GM23248 (cell line): ENCODE results near the gene FOXE3. TPM values are rescaled to one million over a fixed set of nuclear protein-coding genes. Genes with fewer than 3 reads are reported as not detected.

Source experiments
- DNase-seq: peaks from one replicate; pipeline ENCODE4 v3.0.0-alpha.2; 2015
- H2AFZ ChIP-seq: fragments of 200-600 bp; sonication (generic); 2 replicates; pipeline ENCODE4 v1.6.1; 2016; ENCODE audit warnings: antibody characterized with exemption
- H3F3A ChIP-seq: fragments of 200-600 bp; sonication (generic); 2 replicates; pipeline ENCODE4 v1.6.1; 2016; ENCODE audit warnings: mild to moderate bottlenecking, antibody characterized with exemption, mixed run types; ENCODE audit not compliant: insufficient read depth
- H3K27ac ChIP-seq: fragments of 200-600 bp; sonication (generic); 2 replicates; pipeline ENCODE4 v1.5.1; 2016; ENCODE audit warnings: mild to moderate bottlenecking
- H3K27me3 ChIP-seq: fragments of 200-600 bp; sonication (generic); replicated peaks from 2 replicates; pipeline ENCODE4 v1.6.1; 2016; ENCODE audit warnings: mild to moderate bottlenecking; ENCODE audit not compliant: insufficient read depth
- H3K36me3 ChIP-seq: fragments of 200-600 bp; sonication (generic); 2 replicates; pipeline ENCODE4 v1.6.1; 2016; ENCODE audit warnings: low read depth, mild to moderate bottlenecking
- H3K4me1 ChIP-seq: fragments of 200-600 bp; sonication (generic); 2 replicates; pipeline ENCODE4 v1.6.1; 2016; ENCODE audit warnings: mild to moderate bottlenecking; ENCODE audit not compliant: insufficient read depth
- H3K4me2 ChIP-seq: fragments of 200-600 bp; sonication (generic); one replicate; pipeline ENCODE4 v1.6.1; 2016; ENCODE audit warnings: mild to moderate bottlenecking; ENCODE audit not compliant: unreplicated experiment
- H3K4me3 ChIP-seq: fragments of 200-600 bp; sonication (generic); 2 replicates; pipeline ENCODE4 v1.5.1; 2016; ENCODE audit warnings: mild to moderate bottlenecking
- H3K79me2 ChIP-seq: fragments of 200-600 bp; sonication (generic); 2 replicates; pipeline ENCODE4 v1.6.1; 2016; ENCODE audit warnings: mild to moderate bottlenecking; ENCODE audit not compliant: insufficient read depth
- H3K9ac ChIP-seq: fragments of 200-600 bp; sonication (generic); 2 replicates; pipeline ENCODE4 v1.6.1; 2016; ENCODE audit warnings: mild to moderate bottlenecking
- H3K9me2 ChIP-seq: fragments of 200-600 bp; sonication (generic); 2 replicates; pipeline ENCODE4 v1.6.1; 2016; ENCODE audit warnings: mixed run types, mild to moderate bottlenecking, moderate library complexity; ENCODE audit not compliant: insufficient read depth
- H3K9me3 ChIP-seq: fragments of 200-600 bp; sonication (generic); one replicate; pipeline ENCODE4 v1.6.1; 2017; ENCODE audit warnings: low read depth
- H4K20me1 ChIP-seq: fragments of 200-600 bp; sonication (generic); 2 replicates; pipeline ENCODE4 v1.6.0; 2016; ENCODE audit not compliant: insufficient read depth
- EZH2 ChIP-seq: fragments of 200-600 bp; sonication (generic); IDR thresholded peaks from 2 replicates; pipeline ENCODE4 v1.6.1; 2018; ENCODE audit warnings: antibody characterized with exemption, mild to moderate bottlenecking; ENCODE audit not compliant: insufficient read depth, poor library complexity, severe bottlenecking
- EZH2phosphoT487 ChIP-seq: fragments of 200-600 bp; sonication (generic); IDR thresholded peaks from 2 replicates; pipeline ENCODE4 v1.6.1; 2018; ENCODE audit warnings: antibody characterized with exemption, moderate library complexity, mild to moderate bottlenecking, low read depth; ENCODE audit not compliant: insufficient read depth
- WGBS, 2 experiments: methylation state at CpG; one replicate each; pipeline ENCODE4 v1.1.6; 2015 to 2017; ENCODE audit warnings: low lambda C conversion rate in 2 of 2, low coverage in 1 of 2; ENCODE audit errors: missing lambda C conversion rate in 2 of 2; 5-methylcytosine and 5-hydroxymethylcytosine counted together
- in situ Hi-C: fragments of 300-500 bp; cut with MboI; formaldehyde crosslinking; loops from 2 replicates; pipeline ENCODE4 v1.15.0; 2020
- polyA plus RNA-seq: library from polyadenylated mRNA; unstranded; fragments of >200 nt; fragmentation: Nextera tagmentation; extraction: Ambion mirVana; gene quantifications from 2 replicates; pipeline ENCODE4 v1.2.1, GENCODE V29; 2016
- total RNA-seq: library from RNA; depleted of rRNA; stranded (reverse); fragments of >200 nt; shearing (Covaris generic); gene quantifications from 2 replicates; pipeline ENCODE4 v1.2.3, GENCODE V29; 2014

FOXE3 gene
- total and polyA plus RNA-seq, 2 experiments from 2014 or later, result not detected

DNA sequence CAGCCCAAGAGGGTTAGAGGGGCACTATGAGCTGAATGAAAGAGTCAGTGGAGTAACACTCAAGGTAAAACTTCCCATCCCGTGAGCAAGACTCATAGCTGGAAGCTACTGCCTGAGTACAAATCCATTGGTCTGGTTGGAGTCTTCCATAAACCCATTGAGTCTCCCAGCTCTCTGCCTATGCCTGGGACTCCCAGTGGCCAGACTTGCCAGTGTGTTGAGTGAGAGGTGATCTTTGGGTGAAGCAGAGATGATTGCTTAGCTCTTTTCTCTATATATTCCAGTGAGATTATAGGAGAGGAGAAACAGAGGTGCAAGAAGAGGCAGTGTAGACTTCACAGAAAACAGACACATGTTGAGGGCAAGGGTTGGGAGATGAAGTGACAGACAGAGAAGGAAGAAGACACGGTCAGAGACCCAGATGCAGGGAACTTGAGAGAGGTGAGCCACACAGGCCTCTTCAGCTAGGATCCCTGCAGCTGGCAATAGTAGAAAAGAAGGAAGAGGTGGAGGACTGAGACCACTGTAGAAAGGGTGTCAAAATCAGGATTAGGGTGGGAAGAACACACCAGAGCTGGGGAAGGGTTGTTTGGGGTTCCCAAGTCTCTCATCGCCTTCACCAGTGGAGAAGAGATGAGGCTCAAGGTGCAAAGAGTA lies 25.5 kb downstream of the FOXE3 start:
- Histone ChIP-seq H3K79me2 (no peaks in the 10 kb centered on the region), H4K20me1 (no peaks in the 10 kb centered on the region), H3K9ac (no peak overlapping the region), H3K4me3 (no peak overlapping the region), H3F3A (no peaks in the 10 kb centered on the region), H3K9me3 (no peaks in the 10 kb centered on the region), H2AFZ (no peak overlapping the region), H3K27me3 (peaks cover 53% of the 10 kb centered on the region), H3K4me2 (no peak overlapping the region), H3K9me2 (no peaks in the 10 kb centered on the region), H3K27ac (no peak overlapping the region), H3K4me1 (no peaks in the 10 kb centered on the region), H3K36me3 (no peaks in the 10 kb centered on the region)
- WGBS, 2 experiments, result 76% methylated on average over 3 of the region's 3 CpGs
- in situ Hi-C loops, result loop anchor here (10.0 kb wide), 1 partner anchor 263 kb away; no protein-coding TSS in a partner anchor
- TF ChIP-seq EZH2phosphoT487, result no peak
- no peak for TF ChIP-seq EZH2
- no peak for DNase-seq

- Histone ChIP-seq H3K9me3 (no peaks in the 10 kb centered on the region), H3K79me2 (no peaks in the 10 kb centered on the region), H2AFZ (no peak overlapping the region), H3K27me3 (peaks cover 58% of the 10 kb centered on the region), H3K36me3 (no peaks in the 10 kb centered on the region), H3K9ac (no peak overlapping the region), H3K27ac (no peak overlapping the region), H3K4me1 (no peaks in the 10 kb centered on the region), H3F3A (no peaks in the 10 kb centered on the region), H4K20me1 (no peaks in the 10 kb centered on the region), H3K9me2 (no peaks in the 10 kb centered on the region), H3K4me3 (no peak overlapping the region), H3K4me2 (no peak overlapping the region)
- in situ Hi-C loops, result loop anchor here (10.0 kb wide), 1 partner anchor 263 kb away; no protein-coding TSS in a partner anchor
- no peak for TF ChIP-seq EZH2phosphoT487
- TF ChIP-seq EZH2, result no peak
- DNase-seq, result no peak
- WGBS, 2 experiments, result 86 to 92% methylated on average over 4 of the region's 4 CpGs
These were observed 26.1 kb downstream of the FOXE3 start for GRCh38 chr1:47442202-47442601.

- 72 to 80% methylated on average over 9 of the region's 9 CpGs for WGBS, 2 experiments
- no peaks in the 10 kb centered on the region for H4K20me1 ChIP-seq
- no peaks in the 10 kb centered on the region for H3F3A ChIP-seq
- in situ Hi-C loops, result loop anchor here (10.0 kb wide), 1 partner anchor 262 kb away; no protein-coding TSS in a partner anchor
- H3K79me2 ChIP-seq, result no peaks in the 10 kb centered on the region
- no peaks in the 10 kb centered on the region for H3K9me3 ChIP-seq
- DNase-seq, result no peak
- H3K36me3 ChIP-seq, result no peaks in the 10 kb centered on the region
- no peak overlapping the region for H2AFZ ChIP-seq
- no peaks in the 10 kb centered on the region for H3K4me1 ChIP-seq
- H3K4me3 ChIP-seq, result no peak overlapping the region
- H3K9ac ChIP-seq, result no peak overlapping the region
- no peaks in the 10 kb centered on the region for H3K9me2 ChIP-seq
- peaks cover 66% of the 10 kb centered on the region for H3K27me3 ChIP-seq
- TF ChIP-seq EZH2phosphoT487 (no peak), EZH2 (no peak)
- no peak overlapping the region for H3K4me2 ChIP-seq
- H3K27ac ChIP-seq, result no peak overlapping the region
These were observed 26.9 kb downstream of the FOXE3 start for GRCh38 chr1:47442842-47443529.

GRCh38 chr1:47443530-47444296 lies 27.6 kb downstream of the FOXE3 start:
- no peaks in the 10 kb centered on the region for H3K4me1 ChIP-seq
- TF ChIP-seq EZH2phosphoT487 (no peak), EZH2 (no peak)
- no peaks in the 10 kb centered on the region for H3F3A ChIP-seq
- no peaks in the 10 kb centered on the region for H3K9me3 ChIP-seq
- H4K20me1 ChIP-seq, result no peaks in the 10 kb centered on the region
- no peak overlapping the region for H3K9ac ChIP-seq
- no peak overlapping the region for H3K4me2 ChIP-seq
- no peaks in the 10 kb centered on the region for H3K36me3 ChIP-seq
- no peaks in the 10 kb centered on the region for H3K79me2 ChIP-seq
- in situ Hi-C loops, result loop anchor here (10.0 kb wide), 1 partner anchor 261 kb away; no protein-coding TSS in a partner anchor
- H3K27me3 ChIP-seq, result peaks cover 72% of the 10 kb centered on the region
- no peak overlapping the region for H3K27ac ChIP-seq
- H3K9me2 ChIP-seq, result no peaks in the 10 kb centered on the region
- 53 to 59% methylated on average over 34 to 45 of the region's 45 CpGs for WGBS, 2 experiments
- no peak overlapping the region for H3K4me3 ChIP-seq
- no peak for DNase-seq
- no peak overlapping the region for H2AFZ ChIP-seq
